H1 (cell line): ENCODE results near the gene SCRN1. TPM values are rescaled to one million over a fixed set of nuclear protein-coding genes. Genes with fewer than 3 reads are reported as not detected.

Experiments used
- CTCF ChIA-PET: fragments of 300-600 bp; sonication (Branson Sonifier 250); formaldehyde crosslinking; loops from one replicate; lab custom pipeline; 2021; ENCODE audit not compliant: partially characterized antibody; lab: Charles Lee
- POLR2A ChIA-PET: fragments of 300-600 bp; sonication (Branson Sonifier 250); formaldehyde crosslinking; loops from one replicate; lab custom pipeline; 2021; ENCODE audit warnings: inconsistent platforms; ENCODE audit not compliant: partially characterized antibody; lab: Charles Lee
- DNase-seq, 2 experiments: peaks; one replicate each; pipeline versions ENCODE4 v3.0.0 to v3.0.0-alpha.2; 2010 to 2022; ENCODE audit warnings: low spot score in 2 of 2, low read depth in 1 of 2, mixed read lengths in 1 of 2
- FAIRE-seq: peaks from 2 replicates; lab custom pipeline; 2011; peaks lifted over from hg19 to GRCh38; lab: Jason Lieb, UNC
- H2AFZ ChIP-seq: 2 replicates; pipeline ENCODE4 v1.8.1; 2012; ENCODE audit warnings: low read length, inconsistent platforms
- H2AK5ac ChIP-seq: 2 replicates; pipeline ENCODE4 v1.6.1; 2013; ENCODE audit warnings: low read depth, low read length
- H2BK120ac ChIP-seq: replicated peaks from 2 replicates; pipeline ENCODE3; 2013; ENCODE audit warnings: low read depth, low read length, inconsistent platforms
- H2BK12ac ChIP-seq: 2 replicates; pipeline ENCODE4 v1.6.1; 2013; ENCODE audit warnings: low read depth, low read length
- H2BK15ac ChIP-seq: 2 replicates; pipeline ENCODE4 v1.6.1; 2013; ENCODE audit warnings: low read length
- H2BK20ac ChIP-seq: 2 replicates; pipeline ENCODE4 v1.6.1; 2013; ENCODE audit warnings: low read length
- H2BK5ac ChIP-seq: 2 replicates; pipeline ENCODE4 v1.6.1; 2013; ENCODE audit warnings: low read depth, low read length
- H3K14ac ChIP-seq: 2 replicates; pipeline ENCODE4 v1.6.1; 2013; ENCODE audit warnings: inconsistent platforms; ENCODE audit not compliant: insufficient read length
- H3K18ac ChIP-seq: 2 replicates; pipeline ENCODE4 v1.6.1; 2013; ENCODE audit warnings: low read length; ENCODE audit errors: extremely low read depth
- H3K23ac ChIP-seq: 2 replicates; pipeline ENCODE4 v1.6.1; 2013; ENCODE audit warnings: inconsistent platforms; ENCODE audit not compliant: insufficient read length
- H3K23me2 ChIP-seq: 2 replicates; pipeline ENCODE4 v1.6.1; 2013; ENCODE audit warnings: low read depth, low read length
- H3K27ac ChIP-seq: 2 replicates; pipeline ENCODE4 v1.6.1; 2011; ENCODE audit warnings: low read depth, low read length, inconsistent platforms
- H3K27me3 ChIP-seq, 4 experiments: replicated peaks in 1 of 4; 1 replicate in 1 of 4; 2 replicates in 3 of 4; pipeline versions ENCODE4 v1.6.1 to v1.8.1; 2011 to 2013; ENCODE audit warnings: low read length in 3 of 4, mild to moderate bottlenecking in 3 of 4, inconsistent platforms in 2 of 4, mixed read lengths in 2 of 4, moderate library complexity in 1 of 4; ENCODE audit not compliant: control insufficient read depth in 3 of 4, insufficient read depth in 3 of 4; ENCODE audit errors: extremely low read depth in 1 of 4
- H3K36me3 ChIP-seq, 4 experiments: 2 replicates each; pipeline versions ENCODE4 v1.6.1 to v1.8.1; 2011 to 2013; ENCODE audit warnings: mild to moderate bottlenecking in 4 of 4, low read length in 3 of 4, moderate library complexity in 2 of 4, control low read depth in 1 of 4, inconsistent platforms in 1 of 4; ENCODE audit not compliant: insufficient read depth in 4 of 4, control insufficient read depth in 2 of 4
- H3K4ac ChIP-seq: replicated peaks from 2 replicates; pipeline ENCODE3; 2013; ENCODE audit warnings: low read length, low read depth, mixed read lengths, inconsistent platforms; ENCODE audit not compliant: insufficient read length
- H3K4me1 ChIP-seq, 4 experiments: replicated peaks in 1 of 4; 1 replicate in 1 of 4; 2 replicates in 3 of 4; pipeline versions ENCODE4 v1.6.1 to v1.8.1; 2011 to 2013; ENCODE audit warnings: low read length in 3 of 4, inconsistent platforms in 2 of 4, mixed read lengths in 1 of 4; ENCODE audit not compliant: insufficient read depth in 4 of 4, control insufficient read depth in 3 of 4
- H3K4me2 ChIP-seq, 2 experiments: 2 replicates each; pipeline versions ENCODE4 v1.6.1 to v1.8.1; 2011 to 2013; ENCODE audit warnings: low read depth in 2 of 2, low read length in 2 of 2, control low read depth in 1 of 2, inconsistent platforms in 1 of 2, mild to moderate bottlenecking in 1 of 2; ENCODE audit not compliant: insufficient read depth in 1 of 2
- H3K4me3 ChIP-seq, 4 experiments: fragments of 200-600, 300-600 bp in 1 of 4; sonication (generic), shearing (Covaris generic), sonication (Bioruptor Twin) in 1 of 4; 2 replicates each; pipeline versions ENCODE4 v1.5.1 to v1.8.1; 2011 to 2016; ENCODE audit warnings: low read length in 4 of 4, low read depth in 3 of 4, control low read depth in 2 of 4, inconsistent platforms in 2 of 4, mild to moderate bottlenecking in 2 of 4, mixed read lengths in 1 of 4, moderate library complexity in 1 of 4; ENCODE audit not compliant: insufficient read depth in 2 of 4; ENCODE audit errors: extremely low read depth in 1 of 4
- H3K56ac ChIP-seq: replicated peaks from 2 replicates; pipeline ENCODE3; 2013; ENCODE audit warnings: low read depth, mild to moderate bottlenecking, mixed read lengths, low read length, inconsistent platforms; ENCODE audit not compliant: insufficient read length
- H3K79me1 ChIP-seq: 2 replicates; pipeline ENCODE4 v1.6.1; 2013; ENCODE audit warnings: low read depth, low read length, control low read depth
- H3K79me2 ChIP-seq, 2 experiments: 2 replicates each; pipeline versions ENCODE4 v1.6.1 to v1.8.1; 2012 to 2013; ENCODE audit warnings: low read length in 2 of 2, mild to moderate bottlenecking in 2 of 2, inconsistent platforms in 1 of 2; ENCODE audit not compliant: insufficient read depth in 2 of 2, control insufficient read depth in 1 of 2
- H3K9ac ChIP-seq, 4 experiments: replicated peaks in 1 of 4; 1 replicate in 1 of 4; 2 replicates in 3 of 4; pipeline versions ENCODE4 v1.6.1 to v1.8.1; 2011 to 2013; ENCODE audit warnings: low read depth in 3 of 4, low read length in 3 of 4, control low read depth in 2 of 4, mild to moderate bottlenecking in 2 of 4, moderate library complexity in 2 of 4, inconsistent platforms in 1 of 4; ENCODE audit errors: extremely low read depth in 1 of 4
- H3K9me3 ChIP-seq, 2 experiments: 2 replicates each; pipeline versions ENCODE4 v1.6.1 to v1.8.1; 2012 to 2013; ENCODE audit warnings: mild to moderate bottlenecking in 2 of 2, moderate library complexity in 2 of 2, control low read depth in 1 of 2, inconsistent platforms in 1 of 2, low read depth in 1 of 2, low read length in 1 of 2, mixed read lengths in 1 of 2; ENCODE audit not compliant: insufficient read depth in 2 of 2
- H4K20me1 ChIP-seq, 2 experiments: replicated peaks in 1 of 2; 2 replicates each; pipeline versions ENCODE3 to v1.8.1; 2011 to 2013; ENCODE audit warnings: inconsistent platforms in 2 of 2, low read length in 2 of 2, mild to moderate bottlenecking in 1 of 2; ENCODE audit not compliant: insufficient read depth in 2 of 2, control insufficient read depth in 1 of 2
- H4K5ac ChIP-seq: 2 replicates; pipeline ENCODE4 v1.6.1; 2013; ENCODE audit warnings: low read length, low read depth, mixed read lengths, inconsistent platforms; ENCODE audit not compliant: insufficient read length
- H4K8ac ChIP-seq: 2 replicates; pipeline ENCODE4 v1.8.0; 2013; ENCODE audit warnings: mild to moderate bottlenecking, moderate library complexity, low read length, inconsistent platforms; ENCODE audit not compliant: insufficient read depth; ENCODE audit errors: extremely low read depth
- H4K91ac ChIP-seq: replicated peaks from 2 replicates; pipeline ENCODE3; 2013; ENCODE audit warnings: low read length, mixed read lengths, inconsistent platforms; ENCODE audit not compliant: insufficient read length
- BACH1 ChIP-seq: IDR thresholded peaks from 2 replicates; pipeline ENCODE4 v1.6.1; 2012; ENCODE audit warnings: low read length, improper control_type of control experiment
- BCL11A ChIP-seq, 2 experiments: IDR thresholded peaks; one replicate each; pipeline ENCODE4 v1.6.1; 2011; ENCODE audit warnings: low read depth in 2 of 2, low read length in 2 of 2, mild to moderate bottlenecking in 2 of 2
- CBX8 ChIP-seq: fragments of 300-800, 300-1000 bp; sonication (generic); IDR thresholded peaks from 2 replicates; pipeline ENCODE4 v1.7.1; 2016; ENCODE audit warnings: low read depth, low read length, borderline replicate concordance
- CHD1 ChIP-seq: IDR thresholded peaks from 2 replicates; pipeline ENCODE4 v1.6.1; 2012; ENCODE audit warnings: low read depth, low read length, improper control_type of control experiment
- CTBP2 ChIP-seq: IDR thresholded peaks from 2 replicates; pipeline ENCODE4 v1.7.0; 2011; ENCODE audit warnings: borderline replicate concordance, mild to moderate bottlenecking, moderate library complexity, mixed read lengths, low read length; ENCODE audit not compliant: insufficient read depth, insufficient read length
- E2F6 ChIP-seq: IDR thresholded peaks from 2 replicates; pipeline ENCODE4 v1.6.1; 2012; ENCODE audit warnings: inconsistent platforms
- EGR1 ChIP-seq: IDR thresholded peaks from 2 replicates; pipeline ENCODE4 v1.6.1; 2011; ENCODE audit warnings: low read depth, low read length, borderline replicate concordance
- GABPA ChIP-seq: IDR thresholded peaks from 2 replicates; pipeline ENCODE4 v1.6.1; 2011; ENCODE audit warnings: mild to moderate bottlenecking, low read length, moderate library complexity, borderline replicate concordance; ENCODE audit not compliant: insufficient read depth
- HDAC6 ChIP-seq: IDR thresholded peaks from one replicate; pipeline ENCODE4 v1.7.1; 2012; ENCODE audit warnings: low read depth, mild to moderate bottlenecking, inconsistent platforms, low read length, moderate library complexity
- JUN ChIP-seq: IDR thresholded peaks from 2 replicates; pipeline ENCODE4 v1.6.1; 2011; ENCODE audit warnings: low read depth, mild to moderate bottlenecking, improper control_type of control experiment, low read length
- NRF1 ChIP-seq: IDR thresholded peaks from 2 replicates; pipeline ENCODE4 v1.6.1; 2011; ENCODE audit warnings: mild to moderate bottlenecking, low read depth, low read length, improper control_type of control experiment
- RFX5 ChIP-seq: IDR thresholded peaks from 2 replicates; pipeline ENCODE4 v1.6.1; 2011; ENCODE audit warnings: low read depth, low read length, improper control_type of control experiment, borderline replicate concordance
- SUZ12 ChIP-seq: fragments of 200-600 bp; sonication (generic); IDR thresholded peaks from 2 replicates; pipeline ENCODE4 v1.6.1; 2012; ENCODE audit warnings: mild to moderate bottlenecking, inconsistent platforms, low read length, moderate library complexity, mixed read lengths
- TAF1 ChIP-seq: IDR thresholded peaks from 2 replicates; pipeline ENCODE4 v1.6.1; 2011; ENCODE audit warnings: mild to moderate bottlenecking, low read depth, low read length
- WGBS, 2 experiments: shearing (Covaris generic) in 1 of 2; methylation state at CpG; one replicate each; pipeline versions ENCODE4 v1.1.6 to v1.1.7; 2013 to 2015; ENCODE audit warnings: low lambda C conversion rate in 2 of 2, mixed read lengths in 2 of 2, inconsistent platforms in 1 of 2, low coverage in 1 of 2, missing lambda C conversion rate in 1 of 2; ENCODE audit not compliant: insufficient replicate concordance in 2 of 2, insufficient coverage in 1 of 2, insufficient read length in 1 of 2; ENCODE audit errors: extremely low coverage in 1 of 2, missing lambda C conversion rate in 1 of 2; 5-methylcytosine and 5-hydroxymethylcytosine counted together
- polyA plus RNA-seq, 7 experiments: library from polyadenylated mRNA; depleted of rRNA in 3 of 7; stranded (reverse) in 5 of 7; unstranded in 2 of 7; fragments of >200 nt in 5 of 7; fragments of 200-250 nt in 2 of 7; gene quantifications; 1 replicate in 5 of 7; 2 replicates in 1 of 7; 4 replicates in 1 of 7; pipeline versions ENCODE4 v1.2.1 to v1.2.3, GENCODE V29; 2011 to 2013; ENCODE audit warnings: missing spikeins in 2 of 7, mixed read lengths in 2 of 7
- total RNA-seq: library from RNA; stranded (reverse); fragmentation: NEBNext Ultra II Directional; extraction: Animal tissue kit (Norgen Biotek cat#: 25700); gene quantifications from 2 replicates; pipeline ENCODE4 v1.2.1, GENCODE V29; 2021

SCRN1 gene
- total and polyA plus RNA-seq, 2 of the 8 experiments (the other 6 are each of a cell fraction or from before 2014, with no cell fraction given) = 36.0 to 75.8 TPM

- H3K4ac ChIP-seq = no peak overlapping the region
- H2BK20ac ChIP-seq = no peak overlapping the region
- no peak overlapping the region for H4K8ac ChIP-seq
- no peaks in the 10 kb centered on the region; the same call in 1 of the 2 replicates for H3K23me2 ChIP-seq
- no peak overlapping the region for H2BK15ac ChIP-seq
- H3K36me3 ChIP-seq = peaks cover 0 to 29% (median 10%) of the 10 kb centered on the region in 4 experiments; a peak in 5 of 8 replicates
- H4K20me1 ChIP-seq = peaks cover 4% of the 10 kb centered on the region in 2 experiments
- DNase-seq = no peak
- POLR2A ChIA-PET = no interaction called here
- H3K4me2 ChIP-seq = no peak overlapping the region
- no peaks in the 10 kb centered on the region; a peak in 1 of 7 replicates for H3K4me1 ChIP-seq
- no peak overlapping the region for H4K5ac ChIP-seq
- no peak overlapping the region for H3K4me3 ChIP-seq
- no peak overlapping the region for H2BK5ac ChIP-seq
- no peak overlapping the region for H2AK5ac ChIP-seq
- H3K23ac ChIP-seq = no peak overlapping the region
- CTCF ChIA-PET = interaction anchor here (0.6 to 1.6 kb wide), 4 partner anchors 135 to 187 kb away, joined by 3 to 6 read pairs (median 4); no protein-coding TSS in a partner anchor
- no peak overlapping the region for H3K18ac ChIP-seq
- no peaks in the 10 kb centered on the region; the same call in 1 of the 2 replicates for H3K79me1 ChIP-seq
- H3K14ac ChIP-seq = no peak overlapping the region
- H3K56ac ChIP-seq = no peak overlapping the region
- no peak overlapping the region for H3K9ac ChIP-seq
- H4K91ac ChIP-seq = no peak overlapping the region
- no peak for FAIRE-seq
- H3K27ac ChIP-seq = no peak overlapping the region
- H3K9me3 ChIP-seq = no peaks in the 10 kb centered on the region
- no peaks in the 10 kb centered on the region for H3K79me2 ChIP-seq
- no peak overlapping the region for H2BK120ac ChIP-seq
- no peaks in the 10 kb centered on the region for H3K27me3 ChIP-seq
- H2BK12ac ChIP-seq = no peak overlapping the region
- 83% methylated on average over 5 of the region's 5 CpGs; no CpG with 5 or more reads in 1 of the 2 experiments for WGBS, 2 experiments
- H2AFZ ChIP-seq = no peak overlapping the region
- TF ChIP-seq GABPA (no peak), BACH1 (no peak), EGR1 (no peak), JUN (no peak), NRF1 (no peak), HDAC6 (no peak), CHD1 (no peak), E2F6 (no peak), CBX8 (no peak), TAF1 (no peak), SUZ12 (no peak), RFX5 (no peak), CTBP2 (no peak), BCL11A (IDR thresholded peaks at IDR 0.05; ENCODE audit: low read depth in 2 of 2, low read length in 2 of 2) (no peak)
These were observed 62.9 kb downstream of the SCRN1 start for GRCh38 chr7:29926741-29927140.
